ENCODE measurements around the gene KIAA0319L. TPM values are rescaled to one million over a fixed set of nuclear protein-coding genes. Genes with fewer than 3 reads are reported as not detected.

Gene KIAA0319L
- total RNA-seq, 6 donors from 2014 or later = 68.1 to 140 (median 107) TPM

DNA sequence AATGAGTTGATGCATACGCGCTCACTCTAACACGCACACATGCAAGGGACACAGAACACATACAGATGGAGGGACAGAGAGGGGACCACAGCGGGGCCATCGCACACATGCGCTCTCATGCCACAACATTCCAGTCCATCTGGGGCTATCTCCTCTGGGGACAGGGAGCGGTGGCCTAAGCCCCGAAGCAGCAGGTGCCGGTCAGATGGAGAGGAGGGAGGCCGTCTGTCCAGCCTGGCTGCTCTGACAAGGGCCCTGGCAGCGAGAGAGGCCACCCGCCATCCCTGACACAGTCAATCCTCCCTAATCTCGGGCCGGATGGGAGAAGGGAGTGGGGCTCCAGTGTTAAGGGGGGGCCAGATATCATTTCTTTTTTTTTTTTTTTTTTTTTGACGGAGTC lies 123.5 kb downstream of the KIAA0319L start:
- Histone ChIP-seq H3K27ac (no peak overlapping the region), H3K9me3 (no peaks in the 10 kb centered on the region), H3K4me3 (no peak overlapping the region), H3K4me1 (no peaks in the 10 kb centered on the region), H3K27me3 (no peaks in the 10 kb centered on the region), H3K36me3 (peaks cover 10 to 68% (median 47%) of the 10 kb centered on the region in 4 donors)
- WGBS, 2 donors = 95 to 97% methylated on average over 15 of the region's 15 CpGs
- ATAC-seq (ENCODE audit: low FRiP score in 2 of 2) (no peak), DNase-seq (no peak)
- no peak for TF ChIP-seq POLR2A (IDR thresholded peaks at IDR 0.05)
- TF ChIP-seq, protein P1, sequence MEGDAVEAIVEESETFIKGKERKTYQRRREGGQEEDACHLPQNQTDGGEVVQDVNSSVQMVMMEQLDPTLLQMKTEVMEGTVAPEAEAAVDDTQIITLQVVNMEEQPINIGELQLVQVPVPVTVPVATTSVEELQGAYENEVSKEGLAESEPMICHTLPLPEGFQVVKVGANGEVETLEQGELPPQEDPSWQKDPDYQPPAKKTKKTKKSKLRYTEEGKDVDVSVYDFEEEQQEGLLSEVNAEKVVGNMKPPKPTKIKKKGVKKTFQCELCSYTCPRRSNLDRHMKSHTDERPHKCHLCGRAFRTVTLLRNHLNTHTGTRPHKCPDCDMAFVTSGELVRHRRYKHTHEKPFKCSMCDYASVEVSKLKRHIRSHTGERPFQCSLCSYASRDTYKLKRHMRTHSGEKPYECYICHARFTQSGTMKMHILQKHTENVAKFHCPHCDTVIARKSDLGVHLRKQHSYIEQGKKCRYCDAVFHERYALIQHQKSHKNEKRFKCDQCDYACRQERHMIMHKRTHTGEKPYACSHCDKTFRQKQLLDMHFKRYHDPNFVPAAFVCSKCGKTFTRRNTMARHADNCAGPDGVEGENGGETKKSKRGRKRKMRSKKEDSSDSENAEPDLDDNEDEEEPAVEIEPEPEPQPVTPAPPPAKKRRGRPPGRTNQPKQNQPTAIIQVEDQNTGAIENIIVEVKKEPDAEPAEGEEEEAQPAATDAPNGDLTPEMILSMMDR (IDR thresholded peaks at IDR 0.05) = no peak
- TF ChIP-seq EP300 (IDR thresholded peaks at IDR 0.05) = no peak
- TF ChIP-seq POLR2AphosphoS5 (IDR thresholded peaks at IDR 0.05) = no peak

DNA sequence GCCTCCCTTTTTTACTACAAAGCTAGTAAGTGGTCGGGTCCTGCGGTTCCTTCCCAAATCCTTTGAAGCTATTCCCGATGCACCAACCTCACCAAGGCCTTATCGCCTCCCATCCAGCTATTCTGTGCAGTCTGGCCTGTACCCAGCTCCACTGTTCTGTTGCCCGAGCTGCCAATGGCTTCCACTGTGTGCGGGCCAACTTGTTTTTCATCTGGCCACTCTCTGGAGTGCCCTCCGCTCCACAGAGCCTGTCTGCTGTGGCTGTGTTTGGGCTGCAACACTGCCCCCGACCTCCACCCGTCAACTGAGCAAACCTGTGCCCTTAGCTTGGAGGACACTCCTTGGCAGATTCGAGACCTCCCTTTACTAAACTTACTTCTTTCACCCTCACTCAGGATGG lies 125.0 kb downstream of the KIAA0319L start:
- H3K4me1 ChIP-seq = no peaks in the 10 kb centered on the region
- no peaks in the 10 kb centered on the region for H3K27me3 ChIP-seq
- ATAC-seq (ENCODE audit: low FRiP score in 2 of 2) = no peak
- H3K27ac ChIP-seq = no peak overlapping the region
- no peak for DNase-seq
- H3K36me3 ChIP-seq = peaks cover 10 to 55% (median 38%) of the 10 kb centered on the region in 4 donors
- no peaks in the 10 kb centered on the region for H3K9me3 ChIP-seq
- 94 to 97% methylated on average over 10 of the region's 10 CpGs for whole genome bisulfite sequencing, 2 donors
- H3K4me3 ChIP-seq = no peak overlapping the region
- no peak for TF ChIP-seq POLR2AphosphoS5 (IDR thresholded peaks at IDR 0.05)
- no peak for TF ChIP-seq POLR2A (IDR thresholded peaks at IDR 0.05)
- TF ChIP-seq EP300 (IDR thresholded peaks at IDR 0.05) = no peak
- TF ChIP-seq, protein P1 (IDR thresholded peaks at IDR 0.05) = no peak

- TF ChIP-seq POLR2AphosphoS5 (IDR thresholded peaks at IDR 0.05) = no peak
- TF ChIP-seq POLR2A (IDR thresholded peaks at IDR 0.05) = no peak
- no peak for TF ChIP-seq EP300 (IDR thresholded peaks at IDR 0.05)
- TF ChIP-seq, protein P1 (IDR thresholded peaks at IDR 0.05) = no peak
- 77 to 79% methylated on average over 7 of the region's 7 CpGs for WGBS, 2 donors
- Histone ChIP-seq H3K4me1 (peaks cover 0 to under 1% (median 0%) of the 10 kb centered on the region in 4 donors), H3K9me3 (no peaks in the 10 kb centered on the region), H3K4me3 (no peak overlapping the region), H3K27me3 (no peaks in the 10 kb centered on the region), H3K27ac (no peak overlapping the region), H3K36me3 (peaks cover 4 to 45% (median 28%) of the 10 kb centered on the region in 4 donors)
- ATAC-seq (ENCODE audit: low FRiP score in 2 of 2) = no peak
- no peak for DNase-seq
Measured at GRCh38 chr1:35431173-35431599, 126.0 kb downstream of the KIAA0319L start.

- H3K27me3 ChIP-seq = no peaks in the 10 kb centered on the region
- TF ChIP-seq POLR2AphosphoS5 (IDR thresholded peaks at IDR 0.05) = no peak
- TF ChIP-seq, protein P1 (IDR thresholded peaks at IDR 0.05) = no peak
- TF ChIP-seq POLR2A (IDR thresholded peaks at IDR 0.05) = no peak
- TF ChIP-seq EP300 (IDR thresholded peaks at IDR 0.05) = no peak
- no peaks in the 10 kb centered on the region for H3K9me3 ChIP-seq
- no peak overlapping the region for H3K27ac ChIP-seq
- DNase-seq = no peak
- 94 to 97% methylated on average over 4 of the region's 4 CpGs for WGBS, 2 donors
- peaks cover 0 to 5% (median 0%) of the 10 kb centered on the region in 4 donors for H3K4me1 ChIP-seq
- peaks cover 0 to 40% (median 25%) of the 10 kb centered on the region in 4 donors for H3K36me3 ChIP-seq
- no peak overlapping the region for H3K4me3 ChIP-seq
- ATAC-seq (ENCODE audit: low FRiP score in 2 of 2) = no peak
Measured at GRCh38 chr1:35430762-35431161, 126.4 kb downstream of the KIAA0319L start.

- no peak overlapping the region for H3K4me3 ChIP-seq
- ATAC-seq (ENCODE audit: low FRiP score in 2 of 2) (no peak), DNase-seq (no peak)
- no peak for TF ChIP-seq POLR2A (IDR thresholded peaks at IDR 0.05)
- TF ChIP-seq, protein P1 (IDR thresholded peaks at IDR 0.05) = no peak
- no peak for TF ChIP-seq POLR2AphosphoS5 (IDR thresholded peaks at IDR 0.05)
- TF ChIP-seq EP300 (IDR thresholded peaks at IDR 0.05) = no peak
- 96 to 97% methylated on average over 7 of the region's 7 CpGs for WGBS, 2 donors
- H3K4me1 ChIP-seq = peaks cover 0 to 6% (median 0%) of the 10 kb centered on the region in 4 donors
- H3K27ac ChIP-seq = no peak overlapping the region
- no peaks in the 10 kb centered on the region for H3K9me3 ChIP-seq
- no peaks in the 10 kb centered on the region for H3K27me3 ChIP-seq
- peaks cover 0 to 19% (median 8%) of the 10 kb centered on the region in 4 donors for H3K36me3 ChIP-seq
Measured at GRCh38 chr1:35428360-35428759, 128.8 kb downstream of the KIAA0319L start.

All from upper lobe of left lung (tissue), 6 donors.